ENCODE results near the gene PRR13. TPM values are rescaled to one million over a fixed set of nuclear protein-coding genes. Genes with fewer than 3 reads are reported as not detected.

PRR13 gene
- total RNA-seq, 2 experiments from 2014 or later, result 83.9 to 230 TPM

DNA sequence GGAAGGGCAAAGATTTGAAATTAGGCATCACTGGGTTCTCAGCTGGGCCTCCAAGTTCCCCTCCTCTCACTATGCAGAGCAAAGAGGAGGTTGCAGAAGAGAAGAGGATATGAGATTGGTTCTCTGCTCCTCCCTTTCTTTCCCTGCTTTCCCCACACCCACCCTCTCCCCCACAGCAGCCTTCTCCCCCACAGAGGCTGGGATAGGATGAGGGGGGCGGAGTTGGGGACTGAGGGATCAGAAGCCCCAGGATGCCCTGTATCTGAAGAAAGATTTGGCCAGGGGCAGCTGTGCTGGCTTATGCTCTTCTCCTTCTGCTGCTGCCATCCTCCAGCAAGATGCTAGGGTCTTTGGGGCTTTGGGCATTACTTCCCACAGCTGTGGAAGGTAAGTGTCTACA, 17.9 kb upstream of the PRR13 start, which contains the start of gene AMHR2:
TSS of gene AMHR2 (plus strand) at position 259 of the 400 bp plus-strand sequence. CDS start at position 339, 80 bp downstream.
- Histone ChIP-seq H3K9me2 (ENCODE audit: insufficient read depth, low read length) (no peaks in the 10 kb centered on the region), H3K79me2 (ENCODE audit: insufficient read depth, low read depth, low read length) (no peaks in the 10 kb centered on the region), H3K4me2 (ENCODE audit: low read length) (no peak within 1 kb of the TSS), H3K4me3 (ENCODE audit: low read depth, low read length, poor library complexity, severe bottlenecking) (no peak within 1 kb of the TSS), H4K20me1 (ENCODE audit: insufficient read depth, low read length) (no peaks in the 10 kb centered on the region), H3K9me3 (ENCODE audit: low read length) (no peaks in the 10 kb centered on the region), H2AFZ (ENCODE audit: low read length) (no peak within 1 kb of the TSS), H3K4me1 (ENCODE audit: insufficient read depth, low read length, poor library complexity, severe bottlenecking) (peaks cover 4% of the 10 kb centered on the region), H3K27ac (ENCODE audit: low read depth, low read length, poor library complexity, severe bottlenecking) (no peak within 1 kb of the TSS), H3K36me3 (ENCODE audit: insufficient read depth, low read length) (no peaks in the 10 kb centered on the region)
- intact Hi-C loops (cut with micrococcal nuclease; ENCODE audit: unreplicated experiment), result loop anchor here (5.0 kb wide), 1 partner anchor 84 kb away; the partner anchor contains the start of gene NPFF
- DNase-seq (ENCODE audit: low spot score), result no peak
- ChIA-PET CTCF (ENCODE audit: unreplicated experiment) (no interaction called here), POLR2A (no interaction called here)
- TF ChIP-seq EZH2phosphoT487 (IDR thresholded peaks at IDR 0.05; ENCODE audit: borderline replicate concordance, low read depth, low read length), result no peak
- TF ChIP-seq, protein P1, sequence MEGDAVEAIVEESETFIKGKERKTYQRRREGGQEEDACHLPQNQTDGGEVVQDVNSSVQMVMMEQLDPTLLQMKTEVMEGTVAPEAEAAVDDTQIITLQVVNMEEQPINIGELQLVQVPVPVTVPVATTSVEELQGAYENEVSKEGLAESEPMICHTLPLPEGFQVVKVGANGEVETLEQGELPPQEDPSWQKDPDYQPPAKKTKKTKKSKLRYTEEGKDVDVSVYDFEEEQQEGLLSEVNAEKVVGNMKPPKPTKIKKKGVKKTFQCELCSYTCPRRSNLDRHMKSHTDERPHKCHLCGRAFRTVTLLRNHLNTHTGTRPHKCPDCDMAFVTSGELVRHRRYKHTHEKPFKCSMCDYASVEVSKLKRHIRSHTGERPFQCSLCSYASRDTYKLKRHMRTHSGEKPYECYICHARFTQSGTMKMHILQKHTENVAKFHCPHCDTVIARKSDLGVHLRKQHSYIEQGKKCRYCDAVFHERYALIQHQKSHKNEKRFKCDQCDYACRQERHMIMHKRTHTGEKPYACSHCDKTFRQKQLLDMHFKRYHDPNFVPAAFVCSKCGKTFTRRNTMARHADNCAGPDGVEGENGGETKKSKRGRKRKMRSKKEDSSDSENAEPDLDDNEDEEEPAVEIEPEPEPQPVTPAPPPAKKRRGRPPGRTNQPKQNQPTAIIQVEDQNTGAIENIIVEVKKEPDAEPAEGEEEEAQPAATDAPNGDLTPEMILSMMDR (conservative IDR thresholded peaks at IDR 0.05; ENCODE audit: low read length), result no peak
- BruUV-seq (replicated peaks), result no TSS peak

DNA sequence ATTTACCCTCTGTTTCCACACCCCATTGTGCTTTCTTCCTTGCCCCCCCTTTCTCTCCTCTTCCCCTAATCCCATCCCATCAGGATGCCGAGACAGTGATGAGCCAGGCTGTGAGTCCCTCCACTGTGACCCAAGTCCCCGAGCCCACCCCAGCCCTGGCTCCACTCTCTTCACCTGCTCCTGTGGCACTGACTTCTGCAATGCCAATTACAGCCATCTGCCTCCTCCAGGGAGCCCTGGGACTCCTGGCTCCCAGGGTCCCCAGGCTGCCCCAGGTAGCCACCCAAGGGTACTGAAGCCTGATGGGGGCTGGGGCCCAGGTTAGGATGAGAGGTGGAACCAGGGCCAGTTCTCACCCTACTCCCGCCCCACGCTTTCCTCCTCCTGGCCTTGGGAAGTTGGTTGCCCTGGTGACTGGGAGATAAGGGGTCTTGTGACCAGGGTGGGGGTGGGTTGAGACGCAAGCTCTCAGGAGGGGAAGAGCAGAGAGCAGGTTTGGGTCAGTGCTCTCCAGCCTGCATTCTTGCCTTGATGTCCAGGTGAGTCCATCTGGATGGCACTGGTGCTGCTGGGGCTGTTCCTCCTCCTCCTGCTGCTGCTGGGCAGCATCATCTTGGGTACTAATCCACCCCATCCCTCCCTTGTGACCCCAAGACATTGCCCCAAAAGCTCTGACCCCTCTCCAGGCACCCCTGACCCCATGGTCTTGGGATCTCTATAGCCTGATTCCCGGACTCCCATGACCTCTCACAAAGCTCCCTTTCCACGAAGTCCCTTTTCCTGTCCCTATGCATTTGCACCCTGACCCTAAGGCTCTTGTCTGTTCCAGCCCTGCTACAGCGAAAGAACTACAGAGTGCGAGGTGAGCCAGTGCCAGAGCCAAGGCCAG, 16.7 kb upstream of the PRR13 start:
- TF ChIP-seq EZH2phosphoT487 (IDR thresholded peaks at IDR 0.05; ENCODE audit: borderline replicate concordance, low read depth, low read length), result no peak
- TF ChIP-seq, protein P1 (conservative IDR thresholded peaks at IDR 0.05; ENCODE audit: low read length), result no peak
- ChIA-PET POLR2A (interaction anchor here (0.7 kb wide), 1 partner anchor 15 kb away, joined by 3 read pairs; no protein-coding TSS in a partner anchor), CTCF (ENCODE audit: unreplicated experiment) (interaction anchor here (1.2 kb wide), 1 partner anchor 73 kb away, joined by 3 read pairs; no protein-coding TSS in a partner anchor)
- H2AFZ ChIP-seq (ENCODE audit: low read length), result no peak overlapping the region
- intact Hi-C loops (cut with micrococcal nuclease; ENCODE audit: unreplicated experiment), result loop anchor here (5.0 kb wide), 1 partner anchor 82 kb away; the partner anchor contains the start of gene NPFF
- H3K36me3 ChIP-seq (ENCODE audit: insufficient read depth, low read length), result no peaks in the 10 kb centered on the region
- BruUV-seq (replicated peaks), result no TSS peak
- peaks cover 4% of the 10 kb centered on the region for H3K4me1 ChIP-seq (ENCODE audit: insufficient read depth, low read length, poor library complexity, severe bottlenecking)
- H3K9me2 ChIP-seq (ENCODE audit: insufficient read depth, low read length), result no peaks in the 10 kb centered on the region
- H3K4me2 ChIP-seq (ENCODE audit: low read length), result no peak overlapping the region
- no peak overlapping the region for H3K27ac ChIP-seq (ENCODE audit: low read depth, low read length, poor library complexity, severe bottlenecking)
- H3K4me3 ChIP-seq (ENCODE audit: low read depth, low read length, poor library complexity, severe bottlenecking), result no peak overlapping the region
- H3K9me3 ChIP-seq (ENCODE audit: low read length), result no peaks in the 10 kb centered on the region
- no peak for DNase-seq (ENCODE audit: low spot score)
- no peaks in the 10 kb centered on the region for H4K20me1 ChIP-seq (ENCODE audit: insufficient read depth, low read length)
- no peaks in the 10 kb centered on the region for H3K79me2 ChIP-seq (ENCODE audit: insufficient read depth, low read depth, low read length)
